HG03439 (cell line): ENCODE results near the gene PLD4.

Experiments used
- ATAC-seq: cut with Tn5 transposase; IDR thresholded peaks from one replicate; pipeline ENCODE4 v1.9.1; 2021; ENCODE audit warnings: mild to moderate bottlenecking, moderate library complexity; ENCODE audit not compliant: unreplicated experiment

Gene PLD4

GRCh38 chr14:104927432-104927816 lies 2.7 kb downstream of the PLD4 start:
- ATAC-seq = no peak

DNA sequence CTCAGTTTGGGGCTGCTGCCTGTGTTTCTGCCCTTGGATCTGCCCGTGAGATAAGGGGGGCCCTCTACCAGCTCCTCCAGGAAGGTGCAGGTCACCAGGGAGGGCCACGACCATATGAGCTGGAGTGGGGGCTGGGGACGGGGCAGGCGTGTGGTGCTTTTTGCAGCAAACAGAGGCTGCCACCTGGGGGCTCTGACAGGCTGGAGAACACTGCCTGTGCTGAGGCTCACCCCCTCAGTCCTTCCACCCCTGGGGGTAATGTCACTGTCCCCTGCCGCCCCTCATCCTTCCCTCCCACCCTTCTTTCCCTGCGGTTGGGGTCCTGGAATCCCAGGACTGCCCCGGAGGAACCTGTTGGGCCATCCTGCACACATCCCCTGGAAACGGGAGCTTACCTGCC lies 3.2 kb downstream of the PLD4 start:
- ATAC-seq = no peak

- ATAC-seq = no peak
Observed at GRCh38 chr14:104928391-104929133, 3.9 kb downstream of the PLD4 start.

DNA sequence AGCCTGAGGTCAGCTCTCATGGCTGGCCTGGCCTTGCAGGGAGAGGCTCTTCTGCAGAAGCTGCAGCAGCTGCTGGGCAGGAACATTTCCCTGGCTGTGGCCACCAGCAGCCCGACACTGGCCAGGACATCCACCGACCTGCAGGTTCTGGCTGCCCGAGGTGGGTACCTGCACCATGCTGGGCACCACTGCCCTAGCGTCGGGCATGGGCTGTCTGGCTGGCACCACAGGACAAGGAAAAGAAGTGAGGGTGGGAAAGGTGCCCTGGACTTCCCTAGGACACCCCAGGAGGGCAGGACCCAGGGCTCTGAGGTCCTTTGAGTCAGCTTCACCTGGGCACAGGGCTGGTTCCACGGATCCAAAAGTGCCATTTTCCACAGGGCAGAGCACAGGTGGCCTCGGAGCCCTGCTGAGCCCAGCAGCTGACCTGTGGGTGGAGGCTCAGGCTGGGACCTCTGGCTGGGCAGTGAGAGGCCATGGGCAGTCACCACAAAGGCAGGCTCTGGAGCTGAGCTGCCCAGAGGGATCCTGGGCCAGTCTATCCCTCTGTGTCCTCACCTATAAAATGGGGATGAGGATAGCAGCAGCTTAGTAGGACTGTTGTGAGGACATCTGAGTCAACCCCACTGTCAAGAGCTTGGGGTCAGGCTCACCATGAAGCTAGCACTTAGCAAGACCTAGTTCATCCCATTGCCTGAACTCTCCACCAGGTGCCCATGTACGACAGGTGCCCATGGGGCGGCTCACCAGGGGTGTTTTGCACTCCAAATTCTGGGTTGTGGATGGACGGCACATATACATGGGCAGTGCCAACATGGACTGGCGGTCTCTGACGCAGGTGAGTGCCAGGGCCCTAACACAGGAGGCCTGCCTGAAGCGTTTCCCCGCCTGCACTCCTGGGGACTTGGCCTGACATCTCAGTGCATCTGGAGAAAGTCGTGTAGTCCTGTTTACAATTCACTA lies 4.9 kb downstream of the PLD4 start:
- ATAC-seq = no peak

GRCh38 chr14:104930526-104931303 lies 6.0 kb downstream of the PLD4 start:
- ATAC-seq = no peak

DNA sequence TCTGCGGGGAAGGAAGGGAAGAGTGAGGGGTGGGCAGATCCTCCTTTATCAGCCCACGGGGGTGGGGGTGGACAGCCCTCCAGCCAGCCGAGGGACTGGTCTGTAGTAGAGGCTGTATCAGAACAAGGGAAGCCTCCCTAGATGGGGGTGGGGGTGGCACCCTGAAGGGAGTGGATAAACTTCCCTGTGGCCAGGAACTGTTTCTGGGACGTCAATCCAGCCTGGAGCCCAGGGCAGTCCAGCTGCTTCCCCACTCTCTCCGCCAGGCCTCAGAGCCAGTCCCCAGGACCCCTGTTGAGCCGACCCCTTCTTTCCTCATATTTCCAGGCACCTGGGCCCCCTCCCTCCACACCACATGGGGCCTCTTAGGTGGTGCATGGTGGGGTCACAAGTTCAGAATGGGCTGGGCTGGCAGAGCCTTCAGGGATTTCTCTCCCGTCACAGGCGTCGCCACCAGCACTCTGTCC lies 6.7 kb downstream of the PLD4 start:
- ATAC-seq = no peak

DNA sequence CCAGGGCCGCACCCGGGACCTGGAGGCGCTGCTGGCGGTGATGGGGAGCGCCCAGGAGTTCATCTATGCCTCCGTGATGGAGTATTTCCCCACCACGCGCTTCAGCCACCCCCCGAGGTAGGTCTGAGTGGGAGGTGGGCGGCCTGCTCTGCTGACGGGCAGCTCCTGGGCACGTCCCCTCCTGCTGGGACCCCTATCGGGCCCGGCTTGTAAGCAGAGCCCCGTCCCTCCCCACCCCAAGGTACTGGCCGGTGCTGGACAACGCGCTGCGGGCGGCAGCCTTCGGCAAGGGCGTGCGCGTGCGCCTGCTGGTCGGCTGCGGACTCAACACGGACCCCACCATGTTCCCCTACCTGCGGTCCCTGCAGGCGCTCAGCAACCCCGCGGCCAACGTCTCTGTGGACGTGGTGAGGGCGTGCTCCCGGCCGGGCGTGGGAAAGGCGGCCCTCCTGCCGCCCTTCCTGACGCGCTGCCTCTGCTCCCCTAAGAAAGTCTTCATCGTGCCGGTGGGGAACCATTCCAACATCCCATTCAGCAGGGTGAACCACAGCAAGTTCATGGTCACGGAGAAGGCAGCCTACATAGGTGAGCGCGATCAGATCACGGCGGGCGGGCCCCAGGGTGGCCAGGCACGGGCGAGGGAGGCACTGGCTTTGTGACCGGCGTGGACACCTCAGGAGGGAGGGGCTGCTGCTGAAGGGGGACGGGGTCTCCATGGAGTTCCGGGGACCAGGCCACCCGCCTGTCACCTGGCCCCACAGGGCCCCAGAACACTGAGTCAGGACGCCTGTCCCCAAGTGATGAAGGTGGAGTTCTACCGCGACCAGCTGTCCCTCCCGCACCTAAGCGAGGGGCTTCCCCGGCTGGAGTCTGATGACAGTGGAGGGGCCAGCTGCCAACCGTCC lies 7.3 kb downstream of the PLD4 start:
- ATAC-seq = no peak

DNA sequence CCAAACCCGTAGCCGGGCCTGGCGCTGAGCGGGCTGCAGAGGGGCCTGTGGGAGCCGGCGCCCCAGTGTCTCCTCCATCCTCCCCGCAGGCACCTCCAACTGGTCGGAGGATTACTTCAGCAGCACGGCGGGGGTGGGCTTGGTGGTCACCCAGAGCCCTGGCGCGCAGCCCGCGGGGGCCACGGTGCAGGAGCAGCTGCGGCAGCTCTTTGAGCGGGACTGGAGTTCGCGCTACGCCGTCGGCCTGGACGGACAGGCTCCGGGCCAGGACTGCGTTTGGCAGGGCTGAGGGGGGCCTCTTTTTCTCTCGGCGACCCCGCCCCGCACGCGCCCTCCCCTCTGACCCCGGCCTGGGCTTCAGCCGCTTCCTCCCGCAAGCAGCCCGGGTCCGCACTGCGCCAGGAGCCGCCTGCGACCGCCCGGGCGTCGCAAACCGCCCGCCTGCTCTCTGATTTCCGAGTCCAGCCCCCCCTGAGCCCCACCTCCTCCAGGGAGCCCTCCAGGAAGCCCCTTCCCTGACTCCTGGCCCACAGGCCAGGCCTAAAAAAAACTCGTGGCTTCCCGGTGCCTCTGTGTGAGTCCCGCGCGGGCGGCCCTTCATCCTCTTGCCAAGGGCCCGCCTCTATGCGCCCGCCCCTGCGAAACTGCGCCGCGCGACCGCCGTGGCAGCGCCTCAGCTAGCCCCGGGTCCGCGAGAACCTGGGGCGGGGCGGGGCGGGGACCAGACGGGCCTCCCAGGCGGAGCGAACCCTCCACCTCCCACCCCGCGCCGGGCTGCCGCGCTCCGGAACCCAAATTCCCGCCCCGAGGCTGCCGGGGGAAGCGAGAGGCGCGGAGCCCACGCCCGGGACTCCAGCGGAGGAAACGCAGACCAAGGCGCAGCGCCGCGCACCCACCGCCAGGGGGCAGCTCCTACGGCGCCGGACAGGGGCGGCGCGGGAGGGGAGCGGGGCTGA lies 8.3 kb downstream of the PLD4 start:
- ATAC-seq = peak; percentile 48

- ATAC-seq = no peak
Observed at GRCh38 chr14:104933746-104934733, 9.4 kb downstream of the PLD4 start.

- no peak for ATAC-seq
Observed at GRCh38 chr14:104935026-104935650, 10.5 kb downstream of the PLD4 start.

DNA sequence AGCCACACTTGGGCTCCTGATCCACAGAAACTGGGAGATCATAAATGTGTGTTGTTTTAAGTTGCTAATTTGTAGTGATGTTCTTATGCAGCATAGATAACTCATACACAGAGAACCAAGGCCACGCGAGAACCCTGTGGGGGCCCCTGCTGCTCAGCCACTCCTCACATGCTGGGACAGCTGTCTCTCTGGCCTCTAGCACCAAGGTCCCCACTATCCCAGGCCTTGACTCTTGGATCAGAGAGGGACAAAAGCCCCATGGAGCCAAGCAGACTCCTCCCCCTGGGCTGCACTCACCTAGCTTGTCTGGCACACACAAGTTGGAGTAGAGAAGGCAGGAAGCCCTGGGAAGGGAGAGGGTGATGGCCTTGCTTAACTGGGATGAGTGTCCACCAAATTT lies 11.3 kb downstream of the PLD4 start:
- no peak for ATAC-seq

GRCh38 chr14:104936361-104937155 lies 11.9 kb downstream of the PLD4 start:
- ATAC-seq = no peak

DNA sequence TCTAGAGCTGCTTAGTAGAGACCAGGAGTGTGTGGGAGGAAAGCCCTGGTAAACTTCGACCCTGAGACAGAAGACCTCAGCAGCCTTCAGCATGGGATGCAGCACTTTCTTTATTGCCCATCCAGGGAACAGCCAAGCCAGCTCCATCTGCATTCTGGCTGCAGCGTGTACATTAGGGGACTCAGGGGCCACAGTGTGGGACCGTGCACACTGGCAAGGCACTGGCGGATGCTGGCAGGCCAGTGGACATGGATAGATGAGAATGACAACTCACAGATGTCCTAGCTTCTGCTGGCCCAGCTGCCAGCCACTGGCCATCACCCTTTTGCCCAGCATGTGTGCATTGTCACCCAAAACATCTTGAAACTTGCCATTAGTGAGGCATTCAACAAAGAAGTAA lies 12.5 kb downstream of the PLD4 start:
- no peak for ATAC-seq

- ATAC-seq = no peak
Observed at GRCh38 chr14:104937694-104938365, 13.2 kb downstream of the PLD4 start.

DNA sequence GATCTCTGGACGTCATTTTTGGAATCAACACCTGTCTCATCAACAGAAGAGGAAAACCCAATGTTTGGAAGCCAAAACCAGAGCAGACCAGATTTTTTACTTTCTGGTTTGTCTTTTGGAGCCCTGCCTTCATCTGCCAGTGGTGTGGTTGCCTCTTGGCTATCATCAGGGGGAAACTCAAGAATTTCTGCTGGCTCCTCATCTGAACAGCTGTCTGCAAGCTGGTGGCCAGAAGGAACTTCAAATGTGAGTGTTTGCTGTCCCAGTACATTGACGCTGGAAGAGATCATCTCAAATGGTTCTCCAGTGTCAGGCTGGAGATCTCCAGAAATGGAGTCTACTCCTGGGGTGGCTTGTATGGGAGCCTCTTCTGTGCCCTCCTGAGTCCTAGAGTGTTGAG lies 13.8 kb downstream of the PLD4 start:
- no peak for ATAC-seq

DNA sequence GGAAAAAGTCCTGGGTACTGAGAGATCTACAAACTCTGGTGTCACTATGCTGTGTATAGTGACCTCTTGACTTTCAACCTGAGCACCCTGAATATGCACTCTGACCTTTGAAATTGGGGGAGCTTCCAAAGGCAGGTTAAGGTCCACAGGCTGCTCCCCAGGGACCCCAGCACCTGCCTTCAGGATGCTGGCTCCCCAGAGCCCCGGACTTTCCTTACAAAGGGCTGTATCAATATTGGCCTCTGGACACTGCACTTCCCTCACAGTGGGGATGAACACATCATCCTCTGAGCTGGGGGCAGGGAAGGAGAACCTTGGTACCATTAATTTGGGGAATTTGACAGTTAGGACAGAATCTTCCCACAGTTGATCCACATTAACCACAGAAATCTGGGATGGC lies 14.3 kb downstream of the PLD4 start:
- ATAC-seq = no peak
